ENCODE measurements around the gene SYNGAP1.
"Not testable (repeated sequence)": the region's sequence is repeated elsewhere in the genome, so short reads cannot be mapped to it uniquely, and the experiment has no call there.

SYNGAP1 gene

DNA sequence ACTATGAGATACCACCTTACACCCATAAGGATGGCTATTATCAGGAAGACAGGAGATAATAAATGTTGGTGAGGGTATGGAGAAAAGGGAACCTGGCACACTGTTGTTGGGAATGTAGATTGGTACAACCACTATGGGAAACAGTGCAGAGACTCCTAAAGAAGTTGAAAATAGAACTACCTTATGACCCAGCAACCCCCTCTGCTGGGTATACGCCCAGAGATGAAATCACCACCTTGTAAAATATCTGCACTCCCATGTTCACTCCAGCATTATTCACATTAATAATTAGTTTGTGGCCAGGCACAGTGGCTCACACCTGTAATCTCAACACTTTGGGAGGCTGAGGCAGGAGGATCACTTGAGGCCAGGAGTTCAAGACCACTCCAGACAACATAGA lies 61.3 kb downstream of the SYNGAP1 start:
- no peak for DNase-seq (ENCODE audit: low read depth)

- DNase-seq (ENCODE audit: low read depth), result not testable (repeated sequence)
These were observed 62.8 kb downstream of the SYNGAP1 start for GRCh38 chr6:33482620-33483019.

DNA sequence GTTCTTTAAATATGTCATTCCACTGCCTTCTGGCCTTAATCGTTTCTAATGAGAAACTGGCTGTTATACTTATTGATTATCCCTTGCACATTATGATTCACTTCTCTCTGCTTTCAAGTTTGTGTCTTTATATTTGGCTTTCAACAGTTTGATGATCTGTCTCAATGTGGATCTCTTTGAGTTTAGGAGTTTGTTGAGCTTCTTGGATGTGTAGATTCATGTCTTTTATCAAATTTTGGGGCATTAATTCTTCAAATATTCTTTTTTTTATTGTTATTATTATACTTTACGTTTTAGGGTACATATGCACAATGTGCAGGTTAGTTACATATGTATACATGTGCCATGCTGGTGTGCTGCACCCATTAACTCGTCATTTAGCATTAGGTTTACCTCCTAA lies 63.8 kb downstream of the SYNGAP1 start:
- no peak for DNase-seq (ENCODE audit: low read depth)

DNA sequence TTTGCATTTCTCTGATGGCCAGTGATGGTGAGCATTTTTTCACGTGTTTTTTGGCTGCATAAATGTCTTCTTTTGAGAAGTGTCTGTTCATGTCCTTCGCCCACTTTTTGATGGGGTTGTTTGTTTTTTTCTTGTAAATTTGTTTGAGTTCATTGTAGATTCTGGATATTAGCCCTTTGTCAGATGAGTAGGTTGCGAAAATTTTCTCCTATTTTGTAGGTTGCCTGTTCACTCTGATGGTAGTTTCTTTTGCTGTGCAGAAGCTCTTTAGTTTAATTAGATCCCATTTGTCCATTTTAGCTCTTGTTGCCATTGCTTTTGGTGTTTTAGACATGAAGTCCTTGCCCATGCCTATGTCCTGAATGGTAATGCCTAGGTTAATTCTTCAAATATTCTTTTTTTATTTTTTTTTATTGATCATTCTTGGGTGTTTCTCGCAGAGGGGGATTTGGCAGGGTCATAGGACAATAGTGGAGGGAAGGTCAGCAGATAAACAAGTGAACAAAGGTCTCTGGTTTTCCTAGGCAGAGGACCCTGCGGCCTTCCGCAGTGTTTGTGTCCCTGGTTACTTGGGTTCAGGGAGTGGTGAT lies 64.9 kb downstream of the SYNGAP1 start:
- not testable (repeated sequence) for DNase-seq (ENCODE audit: low read depth)

DNA sequence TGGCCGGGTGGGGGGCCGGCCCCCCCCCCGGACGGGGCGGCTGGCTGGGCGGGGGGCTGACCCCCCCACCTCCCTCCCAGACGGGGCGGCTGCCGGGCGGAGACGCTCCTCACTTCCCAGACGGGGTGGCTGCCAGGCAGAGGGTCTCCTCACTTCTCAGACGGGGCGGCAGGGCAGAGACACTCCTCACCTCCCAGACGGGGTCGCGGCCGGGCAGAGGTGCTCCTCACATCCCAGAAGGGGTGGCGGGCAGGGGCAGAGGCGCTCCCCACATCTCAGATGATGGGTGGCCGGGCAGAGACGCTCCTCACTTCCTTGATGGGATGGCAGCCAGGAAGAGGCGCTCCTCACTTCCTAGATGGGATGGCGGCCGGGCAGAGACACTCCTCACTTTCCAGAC lies 65.8 kb downstream of the SYNGAP1 start:
- not testable (repeated sequence) for DNase-seq (ENCODE audit: low read depth)

GRCh38 chr6:33488339-33488738 lies 68.5 kb downstream of the SYNGAP1 start:
- no peak for DNase-seq (ENCODE audit: low read depth)

GRCh38 chr6:33490198-33490597 lies 70.3 kb downstream of the SYNGAP1 start:
- no peak for DNase-seq (ENCODE audit: low read depth)

DNA sequence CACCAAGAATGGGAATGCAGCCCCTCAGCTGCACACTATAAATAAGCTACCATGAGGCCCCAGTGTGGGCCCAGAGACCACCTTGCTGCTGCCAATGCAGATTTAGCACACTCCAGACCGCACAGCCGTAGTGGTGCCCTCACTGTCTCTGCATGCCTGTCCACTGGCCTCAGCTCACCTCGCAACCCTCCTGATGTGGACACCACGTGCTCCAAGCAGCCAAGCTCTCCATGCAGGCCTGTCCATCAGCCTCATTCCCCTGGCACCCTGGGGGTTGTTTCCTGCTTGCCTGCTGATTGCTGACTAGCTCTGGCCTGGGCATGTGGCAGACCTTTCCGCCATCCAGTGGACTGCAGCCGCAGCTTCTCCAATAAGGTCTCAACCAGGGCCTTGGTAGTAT lies 70.8 kb downstream of the SYNGAP1 start:
- no peak for DNase-seq (ENCODE audit: low read depth)

DNA sequence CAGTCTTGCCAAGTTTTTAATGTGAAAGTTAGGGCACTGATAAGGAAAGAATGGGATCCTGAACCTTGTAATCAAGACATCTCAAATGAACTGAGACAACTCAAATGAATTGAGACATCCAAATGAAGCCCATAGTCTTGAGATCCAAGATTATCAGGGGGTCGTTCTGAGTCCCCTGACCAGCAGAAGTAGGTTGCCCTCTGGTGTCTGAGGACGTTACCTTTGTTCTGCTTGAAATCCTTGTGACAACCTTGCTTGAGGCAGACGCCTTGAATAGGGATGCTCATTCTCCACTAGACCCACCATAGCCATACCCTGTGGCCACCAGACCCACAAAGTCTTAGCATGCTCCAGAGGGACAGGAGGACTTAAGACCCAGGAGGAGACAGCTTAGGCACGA lies 72.2 kb downstream of the SYNGAP1 start:
- DNase-seq (ENCODE audit: low read depth), result no peak

- no peak for DNase-seq (ENCODE audit: low read depth)
These were observed 77.3 kb downstream of the SYNGAP1 start for GRCh38 chr6:33497157-33497556.

DNA sequence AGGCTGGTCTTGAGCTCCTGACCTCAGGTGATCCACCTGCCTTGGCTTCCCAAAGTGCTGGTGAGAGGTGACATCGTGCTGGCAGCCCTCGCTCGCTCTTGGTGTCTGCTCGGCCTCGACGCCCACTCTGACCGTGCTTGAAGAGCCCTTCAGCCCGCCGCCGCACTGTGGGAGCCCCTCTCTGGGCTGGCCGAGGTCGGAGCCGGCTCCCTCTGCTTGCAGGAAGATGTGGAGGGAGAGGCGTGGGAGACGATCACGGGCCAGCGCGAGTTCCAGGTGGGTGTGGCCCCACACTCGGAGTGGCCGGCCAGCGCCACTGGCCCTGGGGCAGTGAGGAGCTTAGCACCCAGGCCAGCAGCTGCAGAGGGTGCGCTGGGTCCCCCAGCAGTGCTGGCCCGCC lies 82.6 kb downstream of the SYNGAP1 start:
- DNase-seq (ENCODE audit: low read depth), result no peak

DNA sequence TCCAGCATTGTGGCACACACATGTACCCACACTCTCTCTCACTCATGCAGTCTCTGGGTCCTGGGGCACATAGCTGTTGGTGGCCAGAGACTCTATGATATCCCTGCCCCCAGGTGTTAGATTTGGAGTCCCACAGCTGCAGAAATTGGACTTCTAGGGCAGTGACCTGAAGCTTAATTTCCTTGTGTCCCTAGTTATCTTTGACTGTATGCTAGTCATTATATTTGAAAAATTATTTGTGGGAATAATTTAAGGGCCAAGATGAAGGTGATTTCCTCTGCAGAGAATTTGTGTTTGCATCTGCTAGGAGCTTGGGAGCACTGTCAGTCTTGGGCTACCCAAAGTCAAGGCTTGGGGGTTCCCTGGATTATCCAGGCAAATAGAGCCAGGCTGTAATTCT lies 84.6 kb downstream of the SYNGAP1 start:
- DNase-seq (ENCODE audit: low read depth), result no peak
